Adipocyte (in vitro differentiated cells): Measurements from ENCODE around the gene CHCHD6.
A peak's percentile ranks its signal among the peaks of the same experiment; 100 is the strongest.

Experiments used
- DNase-seq: peaks from one replicate; pipeline ENCODE4 v3.0.0-alpha.2; 2015; ENCODE audit warnings: low read depth
- H3K27me3 ChIP-seq: replicated peaks from 2 replicates; pipeline ENCODE4 v1.7.0; 2013; ENCODE audit warnings: mild to moderate bottlenecking, low read length, moderate library complexity; ENCODE audit not compliant: control insufficient read depth, insufficient read depth
- H3K36me3 ChIP-seq: 2 replicates; pipeline ENCODE4 v1.7.0; 2013; ENCODE audit warnings: low read length, mild to moderate bottlenecking, moderate library complexity; ENCODE audit not compliant: control insufficient read depth, insufficient read depth, severe bottlenecking
- H3K4me1 ChIP-seq: 2 replicates; pipeline ENCODE4 v1.7.0; 2013; ENCODE audit warnings: mild to moderate bottlenecking, low read length, moderate library complexity; ENCODE audit not compliant: control insufficient read depth, insufficient read depth
- H3K4me3 ChIP-seq: 2 replicates; pipeline ENCODE4 v1.7.0; 2013; ENCODE audit warnings: mild to moderate bottlenecking, low read length, moderate library complexity
- H3K9ac ChIP-seq: 2 replicates; pipeline ENCODE4 v1.7.0; 2013; ENCODE audit warnings: mild to moderate bottlenecking, low read length, moderate library complexity
- H3K9me3 ChIP-seq: 2 replicates; pipeline ENCODE4 v1.7.0; 2013; ENCODE audit warnings: mild to moderate bottlenecking, low read length, moderate library complexity; ENCODE audit not compliant: control insufficient read depth

The CHCHD6 gene

DNA sequence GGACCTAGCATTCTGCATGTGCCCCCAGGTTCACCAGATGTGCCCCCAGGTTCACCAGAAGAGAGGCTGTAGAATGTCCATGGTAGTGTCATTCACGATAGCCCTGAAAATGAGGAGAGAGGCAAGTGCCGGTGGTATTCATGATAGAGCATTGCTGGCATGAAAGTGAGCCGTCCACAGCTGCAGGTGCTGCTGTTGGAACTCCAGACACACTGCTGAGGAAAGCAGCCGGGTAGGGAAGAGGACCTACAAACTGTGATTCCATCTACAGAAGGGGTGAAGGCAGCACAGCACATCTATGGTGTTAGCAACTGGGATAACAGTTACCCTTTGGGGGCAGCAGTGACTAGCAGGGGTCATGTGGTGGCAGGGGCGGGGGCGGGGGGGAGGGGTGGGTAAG lies 153.9 kb downstream of the CHCHD6 start:
- no peak for DNase-seq
- H3K36me3 ChIP-seq = no peaks in the 10 kb centered on the region
- no peaks in the 10 kb centered on the region for H3K4me1 ChIP-seq
- no peaks in the 10 kb centered on the region for H3K9me3 ChIP-seq
- H3K27me3 ChIP-seq = no peaks in the 10 kb centered on the region
- no peak overlapping the region for H3K9ac ChIP-seq
- H3K4me3 ChIP-seq = no peak overlapping the region

DNA sequence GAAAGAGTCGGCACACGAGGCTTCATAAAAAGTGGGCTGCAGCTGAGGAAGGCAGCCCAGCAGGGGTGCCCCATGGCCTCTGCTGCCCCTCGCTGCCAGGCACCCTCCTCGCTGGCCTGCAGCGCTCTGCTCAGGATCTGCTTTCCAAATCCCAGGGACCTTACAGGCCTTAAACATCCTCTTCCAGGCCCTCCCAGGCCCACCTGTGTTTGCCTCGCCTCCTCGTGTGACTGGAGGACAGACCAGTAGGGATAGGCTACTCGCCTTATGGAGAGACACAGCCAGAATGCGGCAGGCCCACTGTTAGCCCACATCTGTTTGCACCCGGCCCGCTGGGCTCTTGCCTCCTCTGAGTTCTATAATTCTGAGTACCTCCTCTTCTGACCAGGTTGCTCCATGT lies 154.4 kb downstream of the CHCHD6 start:
- no peaks in the 10 kb centered on the region for H3K36me3 ChIP-seq
- DNase-seq = no peak
- no peaks in the 10 kb centered on the region for H3K4me1 ChIP-seq
- H3K9ac ChIP-seq = no peak overlapping the region
- no peak overlapping the region for H3K4me3 ChIP-seq
- H3K27me3 ChIP-seq = no peaks in the 10 kb centered on the region
- H3K9me3 ChIP-seq = no peaks in the 10 kb centered on the region

GRCh38 chr3:126858887-126859286 lies 154.8 kb downstream of the CHCHD6 start:
- DNase-seq = peak; percentile 51
- Histone ChIP-seq H3K9ac (no peak overlapping the region), H3K27me3 (no peaks in the 10 kb centered on the region), H3K9me3 (no peaks in the 10 kb centered on the region), H3K36me3 (no peaks in the 10 kb centered on the region), H3K4me1 (no peaks in the 10 kb centered on the region), H3K4me3 (no peak overlapping the region)

DNA sequence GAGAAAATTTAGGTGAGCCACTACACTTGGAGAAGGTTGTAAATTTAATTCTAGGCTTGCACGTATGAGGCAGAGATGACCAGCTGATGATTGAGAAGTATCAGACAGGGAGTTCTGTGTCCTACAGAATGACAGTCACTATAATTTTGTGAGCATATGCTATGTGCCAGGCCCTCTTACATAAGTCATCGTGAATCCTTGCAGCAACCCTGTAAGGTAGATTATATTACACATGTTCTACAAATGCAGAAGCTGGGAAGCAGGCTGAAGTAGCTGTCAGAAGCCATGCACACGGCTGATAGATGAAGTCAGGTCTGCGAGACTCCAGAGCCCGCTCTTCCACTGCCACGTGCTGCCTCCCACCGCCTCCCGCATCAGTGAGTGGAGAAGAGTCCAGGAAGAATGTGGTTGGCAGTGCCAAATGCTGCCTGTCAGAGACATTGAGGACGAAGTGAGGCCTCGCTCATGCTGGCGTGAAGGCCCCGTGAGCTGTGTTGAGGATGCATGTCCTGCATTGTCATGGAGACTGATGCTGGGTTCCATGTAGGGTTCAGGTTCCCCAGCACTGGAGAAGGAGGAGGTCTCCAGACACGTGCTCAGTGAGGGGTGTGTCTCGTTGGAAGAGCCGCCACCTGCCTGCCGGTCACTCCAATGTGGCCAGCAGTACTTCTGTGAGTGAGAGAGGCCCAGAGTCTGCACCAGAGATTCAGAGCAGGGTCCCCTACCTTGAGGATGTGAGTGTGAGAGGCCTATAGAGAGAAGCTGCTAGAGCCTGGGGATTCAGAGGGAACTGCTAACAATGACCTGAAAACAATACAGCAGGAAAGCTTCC lies 155.6 kb downstream of the CHCHD6 start:
- Histone ChIP-seq H3K9ac (no peak overlapping the region), H3K9me3 (no peaks in the 10 kb centered on the region), H3K27me3 (no peaks in the 10 kb centered on the region), H3K36me3 (no peaks in the 10 kb centered on the region), H3K4me3 (no peak overlapping the region), H3K4me1 (no peaks in the 10 kb centered on the region)
- no peak for DNase-seq

DNA sequence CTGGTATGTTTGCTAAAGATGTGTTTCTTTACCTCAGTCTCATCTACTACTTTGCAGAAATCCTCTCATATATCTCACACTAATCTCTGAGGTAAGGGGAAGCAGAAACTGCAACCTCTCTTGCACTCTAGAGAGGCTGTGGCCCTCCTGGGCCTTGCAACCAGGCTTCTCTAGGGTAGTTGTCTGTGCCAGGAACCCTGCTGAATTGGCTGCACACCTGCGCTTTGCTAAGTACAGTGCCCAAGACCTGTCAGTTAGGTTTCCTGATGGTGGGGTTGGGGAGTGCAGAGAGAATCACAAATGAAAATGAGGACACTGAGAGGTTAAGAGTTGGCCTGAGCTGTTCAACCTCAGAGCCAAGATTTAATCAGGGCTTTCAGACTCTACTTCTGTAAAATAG lies 161.7 kb downstream of the CHCHD6 start:
- no peak for DNase-seq
- Histone ChIP-seq H3K27me3 (no peaks in the 10 kb centered on the region), H3K9ac (no peak overlapping the region), H3K4me3 (no peak overlapping the region), H3K4me1 (peaks cover 21% of the 10 kb centered on the region), H3K36me3 (no peaks in the 10 kb centered on the region), H3K9me3 (no peaks in the 10 kb centered on the region)

DNA sequence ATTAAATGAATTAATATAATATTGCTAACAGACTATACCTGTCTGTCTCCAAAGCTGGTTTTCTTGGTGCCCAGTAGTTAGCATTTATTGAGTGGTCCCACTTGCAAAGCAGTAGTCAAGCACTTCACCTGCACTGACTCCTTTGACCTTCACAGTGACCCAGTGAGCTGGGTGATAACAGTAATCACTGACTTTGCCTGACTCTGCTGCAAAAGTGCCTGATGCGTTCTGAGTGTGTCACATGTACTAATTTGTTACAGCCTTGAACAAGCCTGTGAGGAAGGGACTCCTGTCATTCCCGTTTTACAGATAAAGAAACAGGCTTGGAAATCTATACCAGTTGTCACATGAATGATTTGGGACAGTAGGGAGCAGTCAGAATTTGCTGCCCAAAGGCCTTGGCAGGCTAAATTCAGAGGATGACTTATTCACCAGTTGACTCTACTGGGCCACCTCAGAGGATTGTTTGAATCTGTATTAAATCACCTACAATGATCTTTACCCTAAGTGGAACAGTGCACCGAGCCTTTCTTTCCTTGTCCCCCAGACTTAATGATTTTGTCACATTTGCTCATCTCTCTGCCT lies 162.2 kb downstream of the CHCHD6 start:
- H3K36me3 ChIP-seq = no peaks in the 10 kb centered on the region
- H3K4me3 ChIP-seq = no peak overlapping the region
- no peaks in the 10 kb centered on the region for H3K27me3 ChIP-seq
- no peaks in the 10 kb centered on the region for H3K9me3 ChIP-seq
- H3K9ac ChIP-seq = no peak overlapping the region
- peaks cover 26% of the 10 kb centered on the region for H3K4me1 ChIP-seq
- DNase-seq = no peak

DNA sequence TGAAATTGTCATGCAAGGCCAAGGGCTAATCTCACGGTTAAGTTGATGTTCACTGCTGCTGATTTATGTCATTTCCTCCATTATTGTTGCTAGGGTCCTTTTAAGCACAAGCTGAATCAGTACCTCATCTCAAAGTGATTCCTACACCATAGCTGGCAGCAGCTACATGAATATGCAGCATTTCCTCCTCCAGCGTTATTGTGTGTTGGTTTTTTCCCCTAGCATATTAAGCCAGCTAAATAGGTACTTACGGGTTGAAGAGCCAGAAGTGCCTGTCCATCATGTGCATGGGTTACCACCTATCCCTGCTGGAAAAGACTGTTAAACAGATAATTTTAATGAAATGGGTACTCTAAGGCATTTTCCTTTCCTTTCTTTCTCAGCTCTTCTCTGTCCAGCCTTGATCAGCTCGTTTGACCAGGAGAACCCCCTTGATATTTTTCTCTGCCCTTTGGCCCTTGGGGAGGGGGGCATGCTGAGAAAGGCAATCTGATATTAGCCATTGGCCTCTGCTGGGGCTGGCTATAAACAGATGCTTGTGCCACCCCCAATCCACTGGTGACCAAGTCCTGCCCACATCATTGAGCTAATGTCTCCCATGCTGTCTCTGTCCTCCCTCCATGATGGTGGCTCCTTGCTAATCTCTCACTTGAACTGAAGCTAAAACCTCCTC lies 163.3 kb downstream of the CHCHD6 start:
- Histone ChIP-seq H3K4me3 (no peak overlapping the region), H3K9ac (no peak overlapping the region), H3K27me3 (no peaks in the 10 kb centered on the region), H3K4me1 (peaks cover 28% of the 10 kb centered on the region), H3K36me3 (no peaks in the 10 kb centered on the region), H3K9me3 (no peaks in the 10 kb centered on the region)
- no peak for DNase-seq

DNA sequence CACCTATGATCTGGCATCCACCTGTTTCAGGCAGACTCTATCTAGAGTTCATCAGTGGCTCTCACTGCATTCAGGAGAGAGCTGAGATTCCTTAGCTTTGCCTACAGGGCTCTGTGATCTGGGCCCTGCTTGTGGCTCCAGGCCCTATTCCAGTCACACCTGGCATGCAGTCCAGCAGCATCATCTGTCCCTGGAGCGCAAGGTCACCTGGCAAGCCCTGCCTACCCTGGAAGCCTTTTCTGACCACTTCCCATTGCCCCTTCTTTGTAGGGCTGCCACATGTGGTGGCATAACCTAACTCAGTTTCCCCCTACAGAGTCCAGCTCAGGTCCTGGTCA lies 163.8 kb downstream of the CHCHD6 start:
- no peaks in the 10 kb centered on the region for H3K9me3 ChIP-seq
- H3K9ac ChIP-seq = no peak overlapping the region
- peaks cover 28% of the 10 kb centered on the region for H3K4me1 ChIP-seq
- H3K4me3 ChIP-seq = no peak overlapping the region
- no peaks in the 10 kb centered on the region for H3K36me3 ChIP-seq
- no peak for DNase-seq
- no peaks in the 10 kb centered on the region for H3K27me3 ChIP-seq

DNA sequence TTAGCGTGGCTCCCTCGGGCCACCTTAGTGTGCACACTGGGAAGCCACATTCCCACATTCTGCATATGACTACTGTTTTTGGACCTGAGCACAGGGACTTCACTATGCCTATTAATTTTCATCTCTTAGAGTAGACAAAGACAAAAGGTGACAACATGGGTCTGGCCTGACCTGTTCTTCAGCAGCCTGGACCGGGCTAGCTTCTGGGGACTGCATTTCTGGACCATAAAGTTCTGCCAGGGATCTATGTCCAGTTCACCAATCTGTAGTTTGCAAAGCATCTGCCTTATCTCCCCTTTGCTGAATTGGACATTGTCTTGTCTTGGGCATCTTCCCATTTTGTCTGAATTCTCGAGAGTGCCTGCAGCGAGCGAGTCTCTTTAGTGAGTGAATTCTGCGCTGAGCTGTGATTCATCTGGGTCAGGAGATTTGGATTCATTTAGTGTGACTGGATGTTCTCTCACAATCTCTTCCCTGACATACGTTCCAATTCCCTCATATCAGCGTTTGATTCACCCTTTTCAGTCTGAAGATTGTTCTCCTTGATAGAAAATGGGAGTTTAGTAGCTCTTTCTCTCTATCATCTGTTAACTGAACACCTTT lies 166.7 kb downstream of the CHCHD6 start:
- H3K4me1 ChIP-seq = peaks cover 28% of the 10 kb centered on the region
- no peak for DNase-seq
- no peaks in the 10 kb centered on the region for H3K9me3 ChIP-seq
- no peaks in the 10 kb centered on the region for H3K36me3 ChIP-seq
- H3K27me3 ChIP-seq = no peaks in the 10 kb centered on the region
- H3K4me3 ChIP-seq = peak overlapping the region; percentile 45
- H3K9ac ChIP-seq = peak overlapping the region; percentile 68

- no peaks in the 10 kb centered on the region for H3K36me3 ChIP-seq
- no peak for DNase-seq
Measured at GRCh38 chr3:126872701-126873342, 168.8 kb downstream of the CHCHD6 start.

GRCh38 chr3:126873416-126873815 lies 169.4 kb downstream of the CHCHD6 start:
- Histone ChIP-seq H3K9me3 (no peaks in the 10 kb centered on the region), H3K36me3 (no peaks in the 10 kb centered on the region), H3K4me3 (no peak overlapping the region), H3K4me1 (peaks cover 29% of the 10 kb centered on the region), H3K27me3 (no peaks in the 10 kb centered on the region), H3K9ac (no peak overlapping the region)
- DNase-seq = no peak

More at GRCh38 chr3:126872701-126873342, 168.8 kb downstream of the CHCHD6 start:
- Histone ChIP-seq H3K4me1 (peaks cover 33% of the 10 kb centered on the region), H3K4me3 (no peak overlapping the region), H3K27me3 (no peaks in the 10 kb centered on the region), H3K9me3 (no peaks in the 10 kb centered on the region), H3K9ac (no peak overlapping the region)
